ENCODE results near the gene SHFL. TPM values are rescaled to one million over a fixed set of nuclear protein-coding genes. Genes with fewer than 3 reads are reported as not detected.

SHFL gene
- total RNA-seq, 1 experiment from 2014 or later: 29.0 TPM

GRCh38 chr19:10087296-10088061, 1.4 kb downstream of the SHFL start:
- no peak for DNase-seq (ENCODE audit: low read depth)

GRCh38 chr19:10088949-10089554, 2.9 kb downstream of the SHFL start:
- DNase-seq (ENCODE audit: low read depth): no peak

- no peak for DNase-seq (ENCODE audit: low read depth)
Measured at GRCh38 chr19:10089801-10090375, 3.8 kb downstream of the SHFL start.

GRCh38 chr19:10091370-10091687, 5.2 kb downstream of the SHFL start:
- no peak for DNase-seq (ENCODE audit: low read depth)

GRCh38 chr19:10091895-10092641, 6.0 kb downstream of the SHFL start:
- DNase-seq (ENCODE audit: low read depth): no peak

- DNase-seq (ENCODE audit: low read depth): no peak
Measured at GRCh38 chr19:10092648-10093294, 6.7 kb downstream of the SHFL start.

- no peak for DNase-seq (ENCODE audit: low read depth)
Measured at GRCh38 chr19:10093295-10094186, 7.4 kb downstream of the SHFL start.

- no peak for DNase-seq (ENCODE audit: low read depth)
Measured at GRCh38 chr19:10095622-10095947, 9.5 kb downstream of the SHFL start.

- peak; percentile 79 for DNase-seq (ENCODE audit: low read depth)
Measured at GRCh38 chr19:10095948-10096614, 10.0 kb downstream of the SHFL start.

GRCh38 chr19:10096615-10096963, 10.5 kb downstream of the SHFL start:
- DNase-seq (ENCODE audit: low read depth): no peak

GRCh38 chr19:10100163-10100785, 14.2 kb downstream of the SHFL start:
- DNase-seq (ENCODE audit: low read depth): no peak

- no peak for DNase-seq (ENCODE audit: low read depth)
Measured at GRCh38 chr19:10102787-10103236, 16.7 kb downstream of the SHFL start.

GRCh38 chr19:10104130-10104513, 18.0 kb downstream of the SHFL start:
- DNase-seq (ENCODE audit: low read depth): no peak

- DNase-seq (ENCODE audit: low read depth): no peak
Measured at GRCh38 chr19:10104665-10105508, 18.8 kb downstream of the SHFL start.

- no peak for DNase-seq (ENCODE audit: low read depth)
Measured at GRCh38 chr19:10105509-10106099, 19.5 kb downstream of the SHFL start.

- peak; percentile 98 for DNase-seq (ENCODE audit: low read depth)
Measured at GRCh38 chr19:10106100-10106936, 20.2 kb downstream of the SHFL start, which contains the start of gene PPAN. PPAN (plus strand) TSS chr19:10106362; CDS start chr19:10106395, 33 bp downstream.

- no peak for DNase-seq (ENCODE audit: low read depth)
Measured at GRCh38 chr19:10107254-10107653, 21.1 kb downstream of the SHFL start.
